Ramos (cell line): ENCODE results near the gene CDH4.

Source experiments
- in situ Hi-C: fragments of 300-500 bp; cut with MboI; formaldehyde crosslinking; loops from one replicate; pipeline ENCODE4 v1.14.3; 2022; ENCODE audit warnings: low sequenced_read_pairs; ENCODE audit not compliant: unreplicated experiment

The CDH4 gene

GRCh38 chr20:61759286-61760065 lies 507.4 kb downstream of the CDH4 start:
- in situ Hi-C loops, result no loop called here

- in situ Hi-C loops, result no loop called here
These were observed 508.3 kb downstream of the CDH4 start for GRCh38 chr20:61760321-61760720.

- in situ Hi-C loops, result no loop called here
These were observed 508.7 kb downstream of the CDH4 start for GRCh38 chr20:61760731-61761130.

DNA sequence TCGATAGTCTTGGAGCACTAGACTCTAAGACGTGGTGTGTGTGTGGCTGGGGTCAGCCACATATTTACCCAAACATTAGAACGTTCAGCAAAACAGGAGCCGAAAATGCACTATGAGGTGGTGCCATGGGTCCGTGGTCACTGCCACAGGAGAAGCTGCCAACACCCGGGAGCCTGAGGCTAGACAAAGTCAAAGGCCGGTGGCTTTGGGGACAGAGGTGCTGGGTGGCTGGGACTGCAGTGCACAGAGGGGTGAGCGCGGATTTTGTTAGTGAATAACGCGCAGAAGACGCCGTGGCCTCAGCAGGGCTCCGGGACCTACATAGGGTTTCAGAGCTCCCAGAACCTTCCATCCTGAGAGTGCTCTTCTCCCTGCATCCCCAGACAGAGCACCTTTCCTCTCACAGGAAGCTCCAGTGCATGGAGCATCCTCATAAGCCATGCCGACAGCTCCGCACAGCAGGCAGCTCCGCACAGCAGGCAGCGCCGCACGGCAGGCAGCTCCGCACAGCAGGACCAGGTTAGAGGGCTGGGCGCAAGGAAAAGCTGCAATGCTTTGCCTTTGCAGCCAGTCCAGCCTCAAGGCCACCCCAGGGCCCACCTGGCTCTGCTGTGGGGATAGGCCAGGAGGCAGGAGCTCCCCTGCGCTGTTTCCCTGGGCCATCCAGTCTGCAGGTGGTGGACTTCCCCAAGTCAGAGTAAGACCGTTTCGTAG lies 509.5 kb downstream of the CDH4 start:
- in situ Hi-C loops, result no loop called here

DNA sequence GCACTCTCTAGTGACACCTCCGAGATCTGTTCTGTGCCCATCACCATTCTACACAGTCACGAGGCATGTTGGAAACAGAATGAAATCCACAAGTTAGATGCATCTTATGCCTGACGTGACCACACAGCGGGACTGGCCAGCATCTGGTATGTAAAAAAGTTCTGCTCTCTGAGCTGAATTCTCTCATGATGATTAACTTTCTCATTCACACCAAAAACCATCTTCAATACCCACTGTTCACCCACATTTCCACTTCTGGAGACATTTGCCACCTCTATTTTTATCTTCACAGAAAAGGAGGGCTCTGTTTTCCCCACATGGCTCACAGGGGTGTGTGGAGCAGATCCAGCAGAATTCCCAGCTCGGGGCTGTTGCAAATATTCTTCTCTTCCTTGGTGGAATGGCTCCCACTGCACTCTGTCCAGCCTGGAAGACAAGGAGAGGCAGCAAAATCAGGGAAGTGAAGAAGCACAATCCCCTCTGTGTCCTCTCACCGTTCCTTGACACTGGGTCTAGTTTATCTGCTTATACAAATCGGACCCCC lies 510.2 kb downstream of the CDH4 start:
- in situ Hi-C loops, result no loop called here

GRCh38 chr20:61762886-61763739 lies 511.1 kb downstream of the CDH4 start:
- in situ Hi-C loops, result no loop called here

GRCh38 chr20:61763740-61764400 lies 511.8 kb downstream of the CDH4 start:
- in situ Hi-C loops, result no loop called here

DNA sequence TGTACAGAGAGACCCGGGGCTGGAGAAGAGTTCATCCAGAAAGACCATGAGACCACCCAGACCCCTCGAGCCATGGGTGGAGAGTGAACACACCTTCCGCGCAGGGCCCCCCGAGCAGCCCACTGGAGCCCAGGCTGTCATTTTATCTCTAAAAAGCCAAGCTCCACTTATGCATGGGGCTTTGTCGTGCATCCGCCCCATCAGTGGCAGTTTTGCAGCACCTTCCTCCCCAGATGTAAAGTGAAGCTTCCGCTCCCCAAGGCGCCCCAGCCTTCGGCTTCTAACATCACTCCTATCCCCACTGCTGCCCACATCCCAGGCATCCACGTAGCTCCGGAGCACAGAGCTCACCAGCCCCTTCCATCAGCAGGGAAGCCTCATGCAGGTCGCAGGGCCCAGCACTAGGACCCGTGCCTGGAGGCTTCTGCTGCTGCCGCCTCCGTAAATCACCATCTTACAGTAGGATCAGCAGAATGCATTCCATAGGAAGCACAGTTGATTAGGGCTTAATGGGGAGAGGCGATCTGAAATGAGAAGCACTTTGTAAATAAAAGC lies 512.5 kb downstream of the CDH4 start:
- in situ Hi-C loops, result no loop called here

DNA sequence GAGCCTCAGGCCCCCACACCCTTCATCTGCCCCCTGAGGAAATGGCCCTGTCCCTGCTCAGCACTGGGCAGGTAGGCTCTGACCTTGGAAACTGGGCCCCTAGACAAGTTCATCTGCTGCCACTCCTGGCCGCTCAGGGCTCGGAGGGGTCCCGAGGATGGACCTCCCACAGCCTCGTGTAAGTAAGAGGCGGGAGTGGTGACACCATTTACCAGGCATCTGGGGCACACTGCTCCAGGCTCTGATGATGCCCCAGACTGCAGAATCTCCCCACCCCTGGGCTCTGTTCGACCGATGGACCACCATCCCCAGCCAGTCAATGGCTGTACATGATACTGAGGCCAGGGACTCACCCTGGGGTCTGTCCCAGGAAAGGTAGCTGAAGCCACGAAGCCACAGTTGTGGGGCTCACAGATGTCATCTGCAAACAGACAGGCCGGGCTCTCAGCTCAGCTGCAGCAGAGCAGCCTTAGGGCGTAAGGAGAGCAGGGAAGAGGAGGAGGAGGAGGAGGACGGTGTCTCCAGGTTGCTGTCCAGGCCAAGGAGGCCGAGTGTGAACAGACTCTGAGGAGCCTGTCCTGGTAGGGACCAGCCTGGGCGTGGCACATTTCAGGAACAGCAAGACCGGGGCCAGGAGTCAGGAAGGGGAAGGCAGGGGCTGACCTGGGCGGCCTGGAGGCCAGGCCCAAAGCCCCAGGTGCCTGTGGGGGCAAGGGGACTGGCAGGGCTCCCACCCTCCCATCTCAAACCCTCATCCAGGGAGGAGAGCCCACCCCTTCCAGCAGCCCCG lies 513.2 kb downstream of the CDH4 start:
- in situ Hi-C loops, result no loop called here

DNA sequence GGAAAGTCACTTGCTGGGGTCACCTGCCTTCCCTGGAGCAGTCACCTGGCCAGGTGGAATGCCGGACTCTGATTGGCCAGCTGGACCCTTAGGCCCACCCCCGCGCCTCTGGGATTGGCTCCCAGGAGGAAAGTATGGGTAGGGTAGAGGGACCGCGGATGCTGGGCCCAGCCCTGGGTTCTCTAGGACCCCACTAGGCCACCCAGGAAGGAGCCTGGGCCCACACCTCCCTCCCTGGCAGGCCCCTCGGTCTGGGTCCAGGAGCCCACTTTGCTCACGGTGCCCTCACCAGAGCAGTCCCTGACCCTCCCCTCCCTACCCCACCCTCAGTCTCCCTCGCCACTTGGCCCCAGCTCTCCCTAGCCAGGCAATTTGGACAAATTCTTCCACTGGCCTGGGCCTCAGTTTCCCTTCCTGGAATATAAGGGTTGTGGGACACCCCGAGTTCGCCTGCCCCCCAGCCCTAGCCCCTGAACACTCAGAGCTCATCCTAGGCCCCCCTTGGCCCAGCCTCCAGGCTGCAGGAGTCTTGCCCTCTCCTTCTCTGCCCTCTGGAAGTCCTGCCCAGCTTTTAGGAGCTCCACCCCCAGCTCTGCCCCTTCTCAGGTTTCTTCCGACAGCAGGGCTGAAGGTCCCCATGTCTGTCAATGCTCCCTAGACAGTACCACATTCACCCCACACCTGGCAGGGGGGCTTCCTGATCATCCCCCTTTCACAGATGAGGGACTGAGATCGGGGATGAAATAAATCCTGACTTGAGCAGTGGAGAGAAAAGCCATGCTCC lies 514.0 kb downstream of the CDH4 start:
- in situ Hi-C loops, result no loop called here

- in situ Hi-C loops, result no loop called here
These were observed 515.0 kb downstream of the CDH4 start for GRCh38 chr20:61766921-61767610.

DNA sequence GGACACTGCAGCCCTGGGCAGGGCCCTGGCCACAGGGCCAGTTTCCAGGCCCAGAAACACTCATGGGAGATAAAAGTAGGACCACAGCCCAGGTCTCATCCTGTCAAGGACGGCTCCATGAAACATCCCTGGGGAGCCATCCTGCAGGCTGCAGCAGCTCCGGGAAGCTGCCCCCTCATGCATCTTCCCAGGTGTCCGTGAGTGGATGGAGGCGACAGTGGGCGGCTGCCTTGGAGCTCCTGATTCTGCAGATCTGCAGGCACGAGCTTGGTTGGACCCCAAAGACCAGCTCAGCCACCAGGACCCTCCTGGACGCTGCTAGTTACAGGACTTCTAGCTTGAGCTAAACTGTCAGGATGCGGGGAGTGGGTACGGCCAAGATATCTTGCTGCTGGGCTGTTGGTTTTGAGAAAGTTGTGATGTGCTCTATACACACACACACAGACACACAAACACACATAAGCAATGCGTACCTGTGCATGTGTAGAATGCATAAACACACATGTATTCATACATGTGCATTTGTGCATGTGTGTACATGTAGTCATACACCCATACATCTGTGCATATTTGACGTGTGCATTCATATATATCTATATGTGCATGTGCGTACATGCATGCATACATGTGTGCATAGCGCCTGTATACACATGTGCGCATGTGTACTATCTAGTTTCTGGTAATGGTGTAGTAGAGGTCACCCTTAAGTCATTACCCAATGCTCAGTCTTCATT lies 515.9 kb downstream of the CDH4 start:
- in situ Hi-C loops, result no loop called here

GRCh38 chr20:61768571-61769285 lies 516.7 kb downstream of the CDH4 start:
- in situ Hi-C loops, result no loop called here

DNA sequence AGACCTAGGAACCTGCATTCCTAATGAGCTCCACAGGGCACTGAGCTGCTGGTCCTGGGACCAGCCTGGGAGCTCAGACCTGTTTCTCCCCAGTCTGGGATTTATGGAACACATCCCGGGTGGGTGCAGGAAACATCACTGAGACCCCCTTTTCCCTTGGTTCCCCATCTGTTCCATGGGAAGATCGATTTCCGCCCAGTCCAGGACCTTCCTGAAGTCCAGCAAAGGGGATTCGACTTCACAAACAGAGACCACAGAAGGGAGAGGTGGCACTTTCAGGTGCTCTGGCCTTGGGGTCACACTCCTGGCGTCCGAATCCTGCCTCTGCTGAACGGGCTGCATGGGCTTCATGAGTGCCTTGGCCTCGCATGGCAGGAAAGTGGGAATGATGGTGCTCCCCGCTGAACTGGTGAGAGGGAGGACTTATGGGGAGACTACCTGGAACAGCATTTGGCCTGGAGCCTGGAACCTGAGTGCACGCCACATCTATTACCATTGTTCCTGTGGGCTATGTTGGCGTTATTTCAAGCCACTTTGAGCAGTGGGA lies 517.3 kb downstream of the CDH4 start:
- in situ Hi-C loops, result no loop called here

GRCh38 chr20:61770113-61770585 lies 518.1 kb downstream of the CDH4 start:
- in situ Hi-C loops, result no loop called here

DNA sequence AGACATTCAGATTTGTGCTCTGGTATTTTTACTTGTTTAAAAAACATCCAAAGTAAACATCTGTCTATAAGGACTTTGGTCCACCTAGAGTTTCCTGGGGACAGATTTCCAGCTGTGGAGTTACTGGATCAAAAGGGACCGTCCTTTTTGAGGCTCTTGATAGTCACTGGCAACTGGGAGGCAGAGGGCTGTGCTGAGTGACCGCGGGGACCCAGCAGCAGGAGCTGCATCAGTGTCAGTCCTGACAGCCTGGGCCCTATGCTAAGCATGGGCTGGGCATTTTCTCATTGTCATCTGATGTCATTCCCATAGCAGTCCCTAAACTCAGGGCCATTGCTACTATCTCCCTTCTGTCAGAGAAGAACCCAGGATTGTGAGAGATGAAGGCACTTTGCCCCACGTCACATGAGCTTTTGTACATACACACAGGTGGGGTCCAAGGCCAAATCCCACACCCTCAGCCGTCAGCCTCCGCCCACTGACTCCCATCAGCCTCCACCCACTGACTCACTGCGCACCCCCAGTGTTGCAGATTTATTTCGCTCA lies 519.8 kb downstream of the CDH4 start:
- in situ Hi-C loops, result no loop called here
